Stomach (tissue), 9 donors: Measurements from ENCODE around the gene NKAIN2. TPM values are rescaled to one million over a fixed set of nuclear protein-coding genes. Genes with fewer than 3 reads are reported as not detected.

Experiments used
- DNase-seq, 2 donors: peaks; one replicate each; pipeline versions ENCODE4 v3.0.0 to v3.0.0-alpha.2; 2013 to 2019
- H3K27ac ChIP-seq, 5 donors: fragments of 200-600 bp in 4 of 5; sonication (generic) in 4 of 5; one replicate each; pipeline ENCODE4 v1.5.1; 2013 to 2019; ENCODE audit warnings: mild to moderate bottlenecking in 1 of 5, moderate library complexity in 1 of 5
- H3K27me3 ChIP-seq, 3 donors: fragments of 200-600 bp; sonication (generic); one replicate each; pipeline ENCODE4 v1.5.1; 2017 to 2019; ENCODE audit warnings: mixed run types in 1 of 3
- H3K36me3 ChIP-seq, 4 donors: fragments of 200-600 bp; sonication (generic); 1 replicate in 3 of 4; 2 replicates in 1 of 4; pipeline ENCODE4 v1.5.1; 2016 to 2019
- H3K4me1 ChIP-seq, 4 donors: fragments of 200-600 bp; sonication (generic); one replicate each; pipeline ENCODE4 v1.5.1; 2016 to 2019
- H3K4me3 ChIP-seq, 4 donors: fragments of 200-600 bp; sonication (generic) in 3 of 4; one replicate each; pipeline ENCODE4 v1.5.1; 2016 to 2019; ENCODE audit warnings: mild to moderate bottlenecking in 1 of 4
- H3K9me3 ChIP-seq, 4 donors: fragments of 200-600 bp; sonication (generic); one replicate each; pipeline ENCODE4 v1.5.1; 2016 to 2019
- CTCF ChIP-seq, 7 experiments: fragments of 450-650 bp in 4 of 7; fragments of 200-600 bp in 3 of 7; sonication (generic) in 3 of 7; IDR thresholded peaks; one replicate each; pipeline ENCODE4 v1.5.1; 2016 to 2019; ENCODE audit warnings: antibody characterized with exemption in 7 of 7, control low read depth in 2 of 7, mild to moderate bottlenecking in 1 of 7
- EP300 ChIP-seq: sonication (generic); formaldehyde crosslinking; IDR thresholded peaks from one replicate; pipeline ENCODE4 v1.6.1; 2017; ENCODE audit warnings: antibody characterized with exemption
- POLR2A ChIP-seq, 4 donors: fragments of 450-650 bp; IDR thresholded peaks; one replicate each; pipeline ENCODE4 v1.6.1; 2016; ENCODE audit warnings: antibody characterized with exemption in 4 of 4, control low read depth in 2 of 4, mild to moderate bottlenecking in 1 of 4, moderate library complexity in 1 of 4
- POLR2AphosphoS5 ChIP-seq, 3 donors: sonication (generic); formaldehyde crosslinking; IDR thresholded peaks; one replicate each; pipeline ENCODE4 v1.6.1; 2016; ENCODE audit warnings: antibody characterized with exemption in 3 of 3
- WGBS, 5 donors: extraction: QIAGEN DNeasy Blood & Tissue Kit in 3 of 5; methylation state at CpG; one replicate each; pipeline versions ENCODE4 v1.1.5 to v1.1.7; 2013 to 2018; 5-methylcytosine and 5-hydroxymethylcytosine counted together
- intact Hi-C: fragments of 100-400 bp; cut with DNase I; formaldehyde crosslinking; loops from one replicate; pipeline ENCODE4 v1.15.1; 2023; ENCODE audit warnings: low total_unique reads
- polyA plus RNA-seq, 3 donors: library from polyadenylated mRNA; stranded (reverse); fragments of 200-250 nt; gene quantifications; one replicate each; pipeline ENCODE4 v1.2.3, GENCODE V29; 2013
- total RNA-seq, 5 donors: library from RNA; depleted of rRNA; stranded (reverse); fragments of >200 nt; gene quantifications; one replicate each; pipeline versions ENCODE4 v1.1.0 to v1.2.3, GENCODE V29; 2014 to 2016
- donor health status: healthy with polysubstance abuse.
- donor health status: Bipolar disorder and iron deficiency.
- donor health status: healthy.

NKAIN2 gene
- total and polyA plus RNA-seq, 8 donors: 0.13 to 9.6 (median 1.5) TPM; not detected in 5

GRCh38 chr6:124479991-124480430 lies 676.3 kb downstream of the NKAIN2 start:
- TF ChIP-seq EP300 (no peak), CTCF (IDR thresholded peaks at IDR 0.05) (no peak), POLR2AphosphoS5 (IDR thresholded peaks at IDR 0.05) (no peak), POLR2A (IDR thresholded peaks at IDR 0.05) (no peak)
- intact Hi-C loops: no loop called here
- Histone ChIP-seq H3K9me3 (no peaks in the 10 kb centered on the region), H3K4me1 (no peaks in the 10 kb centered on the region), H3K4me3 (no peak overlapping the region), H3K36me3 (no peaks in the 10 kb centered on the region), H3K27me3 (no peaks in the 10 kb centered on the region), H3K27ac (no peak overlapping the region)
- 35 to 54% (median 48%) methylated on average over 1 of the region's 1 CpG for WGBS, 5 donors
- DNase-seq: peak in 1 of 2 donors; percentile 1

- Histone ChIP-seq H3K9me3 (no peaks in the 10 kb centered on the region), H3K27ac (no peak overlapping the region), H3K27me3 (no peaks in the 10 kb centered on the region), H3K4me1 (no peaks in the 10 kb centered on the region), H3K36me3 (no peaks in the 10 kb centered on the region), H3K4me3 (no peak overlapping the region)
- no peak for DNase-seq
- intact Hi-C loops: no loop called here
- 10 to 35% (median 26%) methylated on average over 1 of the region's 1 CpG for WGBS, 5 donors
- no peak for TF ChIP-seq EP300
- TF ChIP-seq CTCF (IDR thresholded peaks at IDR 0.05): no peak
- TF ChIP-seq POLR2A (IDR thresholded peaks at IDR 0.05): no peak
- TF ChIP-seq POLR2AphosphoS5 (IDR thresholded peaks at IDR 0.05): no peak
These were observed 678.4 kb downstream of the NKAIN2 start for GRCh38 chr6:124482071-124482491.

GRCh38 chr6:124487623-124488431 lies 684.2 kb downstream of the NKAIN2 start:
- no peak for TF ChIP-seq POLR2A (IDR thresholded peaks at IDR 0.05)
- no peak for TF ChIP-seq CTCF (IDR thresholded peaks at IDR 0.05)
- TF ChIP-seq EP300: no peak
- TF ChIP-seq POLR2AphosphoS5 (IDR thresholded peaks at IDR 0.05): no peak
- no peaks in the 10 kb centered on the region for H3K4me1 ChIP-seq
- intact Hi-C loops: no loop called here
- H3K36me3 ChIP-seq: no peaks in the 10 kb centered on the region
- no peaks in the 10 kb centered on the region for H3K27me3 ChIP-seq
- no peak for DNase-seq
- H3K9me3 ChIP-seq: no peaks in the 10 kb centered on the region
- no peak overlapping the region for H3K4me3 ChIP-seq
- WGBS, 5 donors: 80 to 88% (median 83%) methylated on average over 4 of the region's 4 CpGs
- no peak overlapping the region for H3K27ac ChIP-seq

GRCh38 chr6:124490122-124490521 lies 686.5 kb downstream of the NKAIN2 start:
- WGBS, 5 donors: 33 to 50% (median 40%) methylated on average over 1 of the region's 1 CpG
- H3K4me1 ChIP-seq: no peaks in the 10 kb centered on the region
- intact Hi-C loops: no loop called here
- no peak overlapping the region for H3K27ac ChIP-seq
- no peaks in the 10 kb centered on the region for H3K36me3 ChIP-seq
- no peaks in the 10 kb centered on the region for H3K9me3 ChIP-seq
- no peak overlapping the region for H3K4me3 ChIP-seq
- no peaks in the 10 kb centered on the region for H3K27me3 ChIP-seq
- DNase-seq: no peak
- no peak for TF ChIP-seq CTCF (IDR thresholded peaks at IDR 0.05)
